Endometrial microvascular endothelial cells (primary cell): ENCODE measurements around the gene VASN. TPM values are rescaled to one million over a fixed set of nuclear protein-coding genes. Genes with fewer than 3 reads are reported as not detected.

Experiments
- in situ Hi-C: cut with HindIII; loops from 2 replicates; pipeline ENCODE4 v1.10.0; 2017; ENCODE audit warnings: low sequenced_read_pairs, low pct_unique_long_range_greater_than_20kb; ENCODE audit errors: inconsistent ontology term
- total RNA-seq: library from RNA; depleted of rRNA; stranded (reverse); fragments of >200 nt; gene quantifications from one replicate; pipeline ENCODE4 v1.2.3, GENCODE V29; 2015; ENCODE audit errors: inconsistent ontology term

The VASN gene
- total RNA-seq, 1 donor from 2014 or later: 0.09 TPM

- in situ Hi-C loops: no loop called here
Measured at GRCh38 chr16:4334724-4335495, 36.7 kb upstream of the VASN start.

- in situ Hi-C loops: no loop called here
Measured at GRCh38 chr16:4336701-4337539, 34.7 kb upstream of the VASN start.

- in situ Hi-C loops: no loop called here
Measured at GRCh38 chr16:4337540-4338088, 34.0 kb upstream of the VASN start.

GRCh38 chr16:4338125-4338582 is 33.5 kb upstream of the VASN start:
- in situ Hi-C loops: no loop called here

- in situ Hi-C loops: no loop called here
Measured at GRCh38 chr16:4338712-4339299, 32.8 kb upstream of the VASN start.

GRCh38 chr16:4339455-4339854 is 32.2 kb upstream of the VASN start:
- in situ Hi-C loops: no loop called here

GRCh38 chr16:4339909-4340308 is 31.7 kb upstream of the VASN start:
- in situ Hi-C loops: loop anchor here (10.0 kb wide), 1 partner anchor 45 kb away; no protein-coding TSS in a partner anchor

- in situ Hi-C loops: loop anchor here (10.0 kb wide), 1 partner anchor 46 kb away; no protein-coding TSS in a partner anchor
Measured at GRCh38 chr16:4340443-4340842, 31.2 kb upstream of the VASN start.

- in situ Hi-C loops: loop anchor here (10.0 kb wide), 1 partner anchor 46 kb away; no protein-coding TSS in a partner anchor
Measured at GRCh38 chr16:4341250-4341649, 30.4 kb upstream of the VASN start.

GRCh38 chr16:4342866-4343744 is 28.5 kb upstream of the VASN start:
- in situ Hi-C loops: loop anchor here (10.0 kb wide), 1 partner anchor 48 kb away; no protein-coding TSS in a partner anchor

- in situ Hi-C loops: loop anchor here (10.0 kb wide), 1 partner anchor 50 kb away; no protein-coding TSS in a partner anchor
Measured at GRCh38 chr16:4344300-4344982, 27.2 kb upstream of the VASN start.

GRCh38 chr16:4344983-4345835 is 26.4 kb upstream of the VASN start:
- in situ Hi-C loops: loop anchor here (10.0 kb wide), 1 partner anchor 50 kb away; no protein-coding TSS in a partner anchor

- in situ Hi-C loops: loop anchor here (10.0 kb wide), 1 partner anchor 51 kb away; no protein-coding TSS in a partner anchor
Measured at GRCh38 chr16:4345836-4346781, 25.5 kb upstream of the VASN start.

- in situ Hi-C loops: loop anchor here (10.0 kb wide), 1 partner anchor 52 kb away; no protein-coding TSS in a partner anchor
Measured at GRCh38 chr16:4347010-4347409, 24.6 kb upstream of the VASN start.

GRCh38 chr16:4347765-4348509 is 23.7 kb upstream of the VASN start:
- in situ Hi-C loops: loop anchor here (10.0 kb wide), 1 partner anchor 53 kb away; no protein-coding TSS in a partner anchor
